GM12878 (cell line): ENCODE data around the gene SPRED2. TPM values are rescaled to one million over a fixed set of nuclear protein-coding genes. Genes with fewer than 3 reads are reported as not detected.

Source experiments
- ATAC-seq: fragments of 200-7000 bp; cut with Tn5 transposase; 3 replicates; pipeline ENCODE4 v1.9.1; 2020; ENCODE audit warnings: mild to moderate bottlenecking, moderate library complexity
- BruUV-seq: library from RNA; stranded (reverse); fragments of 400-500 nt; replicated peaks from 2 replicates; lab custom pipeline; 2021; lab: Mats Ljungman, UMichigan
- CTCF ChIA-PET: fragments of 300-600 bp; sonication (Branson Sonifier 250); formaldehyde crosslinking; extraction: SDS; loops from one replicate; lab custom pipeline; 2021; ENCODE audit warnings: inconsistent platforms; lab: Yijun Ruan, JAX
- POLR2A ChIA-PET: fragments of 350-600 bp; formaldehyde crosslinking; extraction: SDS; loops from one replicate; lab custom pipeline; 2021; ENCODE audit warnings: inconsistent platforms; lab: Charles Lee
- RAD21 ChIA-PET: fragments of 300-600 bp; sonication (Branson Sonifier 250); formaldehyde crosslinking; loops from one replicate; lab custom pipeline; 2023; ENCODE audit warnings: antibody characterized with exemption; ENCODE audit not compliant: unreplicated experiment; lab: Charles Lee
- SMC1A ChIA-PET: fragments of 300-600 bp; sonication (Branson Sonifier 250); formaldehyde crosslinking; loops from one replicate; lab custom pipeline; 2023; ENCODE audit not compliant: unreplicated experiment, uncharacterized antibody; lab: Charles Lee
- DNase-seq: peaks from one replicate; pipeline ENCODE4 v3.0.0-alpha.2; 2011; ENCODE audit warnings: low read depth, low spot score
- FAIRE-seq: peaks from 3 replicates; lab custom pipeline; 2011; peaks lifted over from hg19 to GRCh38; lab: Jason Lieb, UNC
- H2AFZ ChIP-seq: 2 replicates; pipeline ENCODE4 v1.6.0; 2011; ENCODE audit warnings: low read depth, low read length, control low read depth; ENCODE audit not compliant: control insufficient read depth
- H3K27ac ChIP-seq: 2 replicates; pipeline ENCODE4 v1.5.1; 2011; ENCODE audit warnings: control low read depth; ENCODE audit not compliant: control insufficient read depth, insufficient read depth
- H3K27me3 ChIP-seq, 2 experiments: replicated peaks in 1 of 2; 2 replicates each; pipeline versions ENCODE4 v1.6.0 to v1.6.1; 2011; ENCODE audit warnings: low read length in 1 of 2; ENCODE audit not compliant: control insufficient read depth in 2 of 2, insufficient read depth in 2 of 2
- H3K36me3 ChIP-seq, 2 experiments: 2 replicates each; pipeline ENCODE4 v1.5.1; 2011; ENCODE audit warnings: low read length in 1 of 2; ENCODE audit not compliant: control insufficient read depth in 2 of 2, insufficient read depth in 2 of 2
- H3K4me1 ChIP-seq: 2 replicates; pipeline ENCODE4 v1.6.1; 2011; ENCODE audit warnings: mild to moderate bottlenecking, low read length, moderate library complexity, mixed read lengths; ENCODE audit not compliant: control insufficient read depth, insufficient read depth
- H3K4me2 ChIP-seq: 2 replicates; pipeline ENCODE4 v1.6.0; 2011; ENCODE audit warnings: control low read depth; ENCODE audit not compliant: control insufficient read depth, insufficient read depth
- H3K4me3 ChIP-seq: fragments of 200-600 bp; sonication (generic); 2 replicates; pipeline ENCODE4 v1.5.1; 2016
- H3K79me2 ChIP-seq: 2 replicates; pipeline ENCODE4 v1.6.0; 2011; ENCODE audit warnings: low read length; ENCODE audit not compliant: control insufficient read depth, insufficient read depth
- H3K9ac ChIP-seq: 2 replicates; pipeline ENCODE4 v1.8.0; 2011; ENCODE audit warnings: low read length, control low read depth, mixed read lengths; ENCODE audit not compliant: control insufficient read depth, insufficient read depth
- H3K9me3 ChIP-seq: replicated peaks from 3 replicates; pipeline ENCODE4 v1.5.1; 2011; ENCODE audit warnings: mild to moderate bottlenecking, low read length; ENCODE audit not compliant: control insufficient read depth, insufficient read depth
- H4K20me1 ChIP-seq: 2 replicates; pipeline ENCODE4 v1.6.0; 2011; ENCODE audit not compliant: control insufficient read depth, insufficient read depth
- CBFB ChIP-seq: IDR thresholded peaks from 2 replicates; pipeline ENCODE4 v1.6.1; 2016; ENCODE audit warnings: antibody characterized with exemption, low read depth
- DPF2 ChIP-seq: fragments of 450-650 bp; IDR thresholded peaks from 2 replicates; pipeline ENCODE4 v1.6.1; 2017; ENCODE audit warnings: mild to moderate bottlenecking
- IKZF2 ChIP-seq, 2 experiments: fragments of 450-650 bp; IDR thresholded peaks; 2 replicates each; pipeline ENCODE4 v1.6.1; 2017; ENCODE audit warnings: mild to moderate bottlenecking in 2 of 2, moderate library complexity in 2 of 2
- MEF2A ChIP-seq: IDR thresholded peaks from 2 replicates; pipeline ENCODE4 v1.6.1; 2011; ENCODE audit warnings: low read depth, mild to moderate bottlenecking, low read length, moderate library complexity; ENCODE audit not compliant: insufficient read depth
- NFXL1 ChIP-seq: fragments of 450-650 bp; IDR thresholded peaks from 2 replicates; pipeline ENCODE4 v1.6.1; 2017; ENCODE audit warnings: antibody characterized with exemption, mild to moderate bottlenecking, borderline replicate concordance
- NFYB ChIP-seq: IDR thresholded peaks from 2 replicates; pipeline ENCODE4 v1.6.1; 2011; ENCODE audit warnings: low read depth, mild to moderate bottlenecking, low read length, improper control_type of control experiment, moderate library complexity; ENCODE audit not compliant: insufficient read depth
- NR2C1 ChIP-seq: fragments of 450-650 bp; IDR thresholded peaks from 2 replicates; pipeline ENCODE4 v1.6.1; 2017; ENCODE audit warnings: antibody characterized with exemption, mild to moderate bottlenecking, moderate library complexity
- RAD51 ChIP-seq: fragments of 450-650 bp; IDR thresholded peaks from 2 replicates; pipeline ENCODE4 v1.6.1; 2016; ENCODE audit warnings: moderate library complexity, mild to moderate bottlenecking, inconsistent platforms
- RBBP5 ChIP-seq: fragments of 200-600 bp; sonication (generic); conservative IDR thresholded peaks from 2 replicates; pipeline ENCODE4 v1.6.1; 2016
- SIN3A ChIP-seq: IDR thresholded peaks from 2 replicates; pipeline ENCODE4 v1.6.1; 2012; ENCODE audit warnings: low read depth, low read length, improper control_type of control experiment
- SPI1 ChIP-seq: IDR thresholded peaks from 2 replicates; pipeline ENCODE4 v1.6.1; 2011; ENCODE audit warnings: low read depth, mild to moderate bottlenecking, low read length, moderate library complexity, borderline replicate concordance; ENCODE audit not compliant: insufficient read depth
- STAT3 ChIP-seq: IDR thresholded peaks from 2 replicates; pipeline ENCODE4 v1.6.1; 2011; ENCODE audit warnings: low read depth, low read length, improper control_type of control experiment
- TARDBP ChIP-seq: IDR thresholded peaks from 2 replicates; pipeline ENCODE4 v1.6.1; 2016; ENCODE audit warnings: borderline replicate concordance
- TCF3 ChIP-seq: IDR thresholded peaks from 2 replicates; pipeline ENCODE4 v1.6.1; 2012; ENCODE audit warnings: low read depth, mild to moderate bottlenecking, low read length, borderline replicate concordance; ENCODE audit not compliant: insufficient read depth
- ZBTB4 ChIP-seq: fragments of 450-650 bp; formaldehyde crosslinking; IDR thresholded peaks from 2 replicates; pipeline ENCODE4 v1.4.0; 2022; ENCODE audit warnings: mild to moderate bottlenecking, moderate library complexity
- ZNF24 ChIP-seq: fragments of 450-650 bp; IDR thresholded peaks from 2 replicates; pipeline ENCODE4 v1.6.1; 2017; ENCODE audit warnings: antibody characterized with exemption, mild to moderate bottlenecking
- ZNF274 ChIP-seq: IDR thresholded peaks from one replicate; pipeline ENCODE4 v1.8.0; 2011; ENCODE audit not compliant: insufficient read length, insufficient read depth
- ZNF384 ChIP-seq: IDR thresholded peaks from 2 replicates; pipeline ENCODE4 v1.6.1; 2012; ENCODE audit warnings: low read depth, mild to moderate bottlenecking, low read length, improper control_type of control experiment, borderline replicate concordance
- ZNF622 ChIP-seq: fragments of 450-650 bp; IDR thresholded peaks from 2 replicates; pipeline ENCODE4 v1.6.1; 2017; ENCODE audit warnings: mild to moderate bottlenecking, inconsistent platforms
- WGBS: methylation state at CpG from one replicate; pipeline ENCODE4 v1.1.6; 2016; ENCODE audit warnings: low lambda C conversion rate; ENCODE audit not compliant: insufficient replicate concordance, insufficient coverage; ENCODE audit errors: missing lambda C conversion rate; 5-methylcytosine and 5-hydroxymethylcytosine counted together
- in situ Hi-C: fragments of 300-500 bp; cut with MboI; formaldehyde crosslinking; loops from 9 replicates; pipeline ENCODE4 v1.14.3; 2018; ENCODE audit warnings: mixed read lengths
- intact Hi-C: fragments of 100-400 bp; cut with micrococcal nuclease; formaldehyde crosslinking; loops from one replicate; pipeline ENCODE4 v1.14.2; 2022; ENCODE audit not compliant: unreplicated experiment
- polyA plus RNA-seq, 11 experiments: library from polyadenylated mRNA; depleted of rRNA in 4 of 11; unstranded in 6 of 11; stranded (reverse) in 5 of 11; fragments of >200 nt; fragmentation: Nextera tagmentation in 4 of 11; fragmentation: Illumina TruSeq in 1 of 11; extraction: Ambion mirVana in 4 of 11; extraction: Trizol in 1 of 11; gene quantifications; 1 replicate in 1 of 11; 2 replicates in 10 of 11; pipeline versions ENCODE4 v1.2.1 to v1.2.3, GENCODE V29; 2011 to 2016; ENCODE audit warnings: inconsistent platforms in 2 of 11, missing spikeins in 2 of 11, low read depth in 1 of 11
- total RNA-seq, 4 experiments: library from RNA; depleted of rRNA in 3 of 4; stranded (reverse); fragments of >200 nt in 3 of 4; fragmentation: Illumina TruSeq in 1 of 4; extraction: Trizol in 1 of 4; gene quantifications; 2 replicates each; pipeline versions ENCODE4 v1.2.1 to v1.2.3, GENCODE V29; 2013 to 2021

Gene SPRED2
- total and polyA plus RNA-seq, 10 of the 15 experiments (the other 5 are each of a cell fraction or from before 2014, with no cell fraction given): 3.0 to 23.9 (median 9.7) TPM

- TF ChIP-seq SIN3A (no peak), ZNF384 (no peak)
Observed at GRCh38 chr2:65416321-65416720, 16.1 kb downstream of the SPRED2 start (continued).

- no peaks in the 10 kb centered on the region for H3K27me3 ChIP-seq
- WGBS: 37% methylated on average over 1 of the region's 1 CpG
- peaks cover 16% of the 10 kb centered on the region for H3K4me1 ChIP-seq
- H3K4me3 ChIP-seq: no peak overlapping the region
- H4K20me1 ChIP-seq: no peaks in the 10 kb centered on the region
- H3K9me3 ChIP-seq: no peaks in the 10 kb centered on the region
- ChIA-PET RAD21 (interaction anchor here (0.7 to 3.3 kb wide), 6 partner anchors 8 to 34 kb away, joined by 3 to 22 read pairs (median 4); no protein-coding TSS in a partner anchor), CTCF (interaction anchor here (1.1 to 3.5 kb wide), 3 partner anchors 8 to 12 kb away, joined by 5 to 16 read pairs (median 5); no protein-coding TSS in a partner anchor), SMC1A (interaction anchor here (1.1 to 4.7 kb wide), 6 partner anchors 10 to 58 kb away, joined by 4 to 54 read pairs (median 6); no protein-coding TSS in a partner anchor), POLR2A (interaction anchor here (0.9 to 1.6 kb wide), 3 partner anchors 8 to 11 kb away, joined by 3 to 7 read pairs (median 3); no protein-coding TSS in a partner anchor)
- ATAC-seq (no peak), FAIRE-seq (no peak), DNase-seq (no peak)
- no TSS peak for BruUV-seq
- intact Hi-C loops (no loop called here), in situ Hi-C loops (no loop called here)
- no peak overlapping the region for H3K9ac ChIP-seq
- no peak overlapping the region for H2AFZ ChIP-seq
- no peaks in the 10 kb centered on the region for H3K36me3 ChIP-seq
- TF ChIP-seq RAD51 (no peak), SPI1 (no peak), NFYB (no peak), NFXL1 (no peak), CBFB (no peak), NR2C1 (no peak), TCF3 (no peak), STAT3 (no peak), ZNF24 (no peak), RBBP5 (no peak), MEF2A (no peak), ZBTB4 (CRISPR knock-in tag) (no peak), IKZF2 (IDR thresholded peaks at IDR 0.05) (no peak), ZNF274 (no peak), ZNF384 (no peak), ZNF622 (no peak), TARDBP (no peak), DPF2 (no peak)
- no peak overlapping the region for H3K27ac ChIP-seq
- H3K79me2 ChIP-seq: peaks cover 3% of the 10 kb centered on the region; the same call in 1 of the 2 replicates
- no peak overlapping the region for H3K4me2 ChIP-seq
Observed at GRCh38 chr2:65415091-65415490, 17.3 kb downstream of the SPRED2 start.
